Spleen (tissue), 7 donors: ENCODE measurements around the gene RPS27.

Experiments
- CTCF ChIP-seq, 11 experiments: fragments of 200-600 bp in 7 of 11; fragments of 450-650 bp in 4 of 11; sonication (generic) in 4 of 11; IDR thresholded peaks in 8 of 11; conservative IDR thresholded peaks in 3 of 11; 1 replicate in 7 of 11; 2 replicates in 4 of 11; pipeline versions ENCODE4 v1.4.0 to v1.8.0; 2016 to 2021; ENCODE audit warnings: antibody characterized with exemption in 11 of 11, inconsistent platforms in 4 of 11, mild to moderate bottlenecking in 1 of 11
- POLR2A ChIP-seq, 3 donors: fragments of 450-650 bp; IDR thresholded peaks; one replicate each; pipeline ENCODE4 v1.5.1; 2017; ENCODE audit warnings: antibody characterized with exemption in 3 of 3, mild to moderate bottlenecking in 1 of 3
- donor health status: DM: no; HTN: no; CAD: no; lungs with moderate emphysema.
- donor health status: DM: no; HTN: no; CAD: no.
- donor health status: DM: no; HTN: no; CAD: no.

- TF ChIP-seq POLR2A (IDR thresholded peaks at IDR 0.05), result peak in 1 of 3 donors; percentile 18
- no peak for TF ChIP-seq CTCF (IDR thresholded peaks at IDR 0.05 in 8 of 11, conservative IDR thresholded peaks at IDR 0.05 in 3 of 11)
These were observed 32.8 kb upstream of the RPS27 start for GRCh38 chr1:153957744-153958110.
